ENCODE measurements around the gene PIN4.
A peak's percentile ranks its signal among the peaks of the same experiment; 100 is the strongest.
"Not testable (repeated sequence)": the region's sequence is repeated elsewhere in the genome, so short reads cannot be mapped to it uniquely, and the experiment has no call there.

Gene PIN4

DNA sequence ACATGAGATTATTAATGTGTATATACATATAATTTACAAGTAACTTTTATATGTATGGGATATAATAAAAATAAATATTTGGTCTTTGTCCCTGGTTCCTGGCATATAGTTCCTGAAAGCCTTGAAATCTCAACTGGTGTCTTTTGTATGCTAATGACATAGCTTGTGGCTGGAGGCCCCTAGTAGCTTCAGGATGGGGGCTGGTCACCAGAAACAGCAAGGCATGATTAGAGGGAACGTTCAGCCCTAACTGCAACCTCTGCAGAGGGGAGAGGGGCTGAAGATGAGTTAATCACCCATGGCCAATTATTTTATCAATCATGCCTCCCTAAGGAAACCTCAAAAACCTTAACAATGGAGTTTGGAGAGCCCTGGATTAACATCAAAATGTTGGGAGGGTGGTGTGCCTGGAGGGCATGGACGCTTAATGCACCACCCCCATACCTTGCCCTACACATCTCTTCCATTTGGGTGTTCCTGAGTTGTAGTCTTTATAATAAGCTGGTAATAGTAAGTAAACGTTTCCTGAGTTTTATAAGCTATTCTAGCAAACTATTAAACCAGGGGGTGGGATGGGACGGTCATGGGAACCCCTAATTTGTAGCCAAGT, 21.3 kb downstream of the PIN4 start:
- no peak for DNase-seq

DNA sequence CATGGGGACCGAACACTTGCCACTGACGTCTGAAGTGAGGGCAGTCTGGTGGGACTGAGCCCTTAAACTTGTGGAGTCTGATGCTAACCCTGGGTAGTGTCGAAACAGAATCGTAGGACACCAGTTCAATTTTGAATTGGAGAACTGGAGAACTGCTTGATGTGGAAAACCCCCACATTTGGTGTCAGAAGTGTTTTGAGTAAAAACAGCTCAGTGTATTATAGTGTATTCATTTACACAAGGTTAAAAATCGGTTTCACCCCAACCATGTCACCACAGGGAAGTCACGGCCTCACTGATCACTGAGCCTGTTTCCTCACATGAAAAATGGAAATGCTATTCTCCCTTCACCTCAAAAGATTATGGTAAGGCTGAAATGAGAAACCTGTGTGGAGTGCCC, 21.9 kb downstream of the PIN4 start:
- no peak for DNase-seq

DNA sequence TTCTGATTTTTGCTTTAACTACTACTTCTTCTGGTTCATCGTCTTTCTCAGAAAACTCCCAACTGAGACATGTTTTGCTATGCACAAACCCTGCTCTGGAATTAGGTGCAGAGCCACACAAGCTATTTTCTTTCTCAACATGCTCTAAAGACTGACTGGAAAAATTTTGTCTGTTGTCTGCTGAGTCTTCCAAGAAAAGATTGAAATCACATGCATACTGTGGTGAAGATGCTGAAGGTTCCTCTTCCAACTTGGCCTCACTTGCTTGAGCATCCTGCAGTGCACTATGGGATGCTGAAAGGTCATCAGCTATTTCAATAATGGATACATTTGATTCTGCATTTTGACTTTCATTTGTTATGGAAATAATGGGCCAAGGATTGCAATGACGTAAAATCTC, 24.1 kb downstream of the PIN4 start:
- DNase-seq = no peak

DNA sequence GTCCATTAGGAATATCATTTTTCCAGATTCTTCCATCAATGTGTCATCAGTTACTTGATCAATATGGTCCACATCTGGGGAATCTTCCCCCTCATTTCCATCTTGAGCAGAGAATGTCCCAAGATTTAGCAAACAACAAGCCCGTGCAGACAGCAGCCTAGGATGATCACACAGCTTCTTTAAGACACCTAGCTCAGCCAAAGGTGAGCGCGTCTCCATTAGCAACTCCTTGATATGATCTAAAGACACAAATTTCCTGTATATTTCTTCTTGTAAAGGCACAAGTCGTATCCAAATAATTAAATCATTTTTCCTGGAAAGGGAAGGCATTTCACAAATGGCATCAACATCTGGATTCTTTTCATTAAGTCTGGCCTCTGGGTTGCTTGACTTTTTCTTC, 25.8 kb downstream of the PIN4 start:
- DNase-seq = no peak

DNA sequence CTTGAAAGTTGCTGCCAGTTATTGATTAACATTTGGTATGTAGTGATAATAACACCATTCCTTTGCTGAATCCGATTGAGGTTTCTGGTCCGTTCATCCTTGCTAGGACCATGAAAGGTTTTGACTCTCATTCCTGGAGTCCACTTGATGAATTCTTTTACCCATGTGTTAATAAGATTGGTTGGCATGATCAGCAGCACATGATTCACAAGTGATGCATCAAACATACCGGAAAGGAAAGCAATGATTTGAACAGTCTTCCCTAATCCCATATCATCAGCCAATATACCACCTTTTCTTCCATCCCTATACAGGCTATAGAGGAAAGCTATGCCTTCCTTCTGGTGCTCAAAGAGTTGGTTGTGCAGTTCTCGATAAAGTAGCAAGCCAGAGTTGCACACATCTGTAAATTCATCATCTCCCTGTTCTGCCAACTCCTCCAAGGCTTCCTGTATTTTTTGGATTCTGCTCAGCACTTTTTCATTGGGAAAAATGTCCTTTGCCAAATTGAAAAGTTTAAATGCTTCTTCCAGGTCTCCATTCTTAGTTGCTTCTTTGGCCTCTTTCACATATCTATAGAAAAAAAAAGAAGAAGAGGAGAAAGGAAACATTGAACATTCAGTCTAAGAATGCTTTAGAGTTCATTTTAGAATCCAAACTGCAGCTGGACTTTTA, 26.7 kb downstream of the PIN4 start:
- no peak for DNase-seq

DNA sequence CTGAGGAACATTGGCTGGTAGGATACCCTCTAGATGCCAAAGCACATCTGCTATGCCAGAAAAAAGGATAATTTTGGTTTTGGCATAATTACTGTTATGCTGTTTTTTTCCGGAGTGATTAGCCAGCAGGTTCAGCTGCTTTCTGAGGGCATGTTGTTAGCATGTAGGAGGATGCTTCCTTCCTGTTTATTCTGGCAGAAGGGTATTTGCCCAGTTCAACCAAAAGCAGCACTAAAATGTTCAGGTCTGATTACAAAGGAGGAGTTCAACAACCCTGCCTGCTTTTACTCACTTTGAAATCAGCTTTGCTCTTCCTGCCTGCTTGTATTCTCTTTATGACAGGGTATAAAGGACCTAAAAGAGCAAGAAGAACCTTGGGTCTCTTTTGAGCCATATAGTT, 35.4 kb downstream of the PIN4 start:
- DNase-seq = no peak

DNA sequence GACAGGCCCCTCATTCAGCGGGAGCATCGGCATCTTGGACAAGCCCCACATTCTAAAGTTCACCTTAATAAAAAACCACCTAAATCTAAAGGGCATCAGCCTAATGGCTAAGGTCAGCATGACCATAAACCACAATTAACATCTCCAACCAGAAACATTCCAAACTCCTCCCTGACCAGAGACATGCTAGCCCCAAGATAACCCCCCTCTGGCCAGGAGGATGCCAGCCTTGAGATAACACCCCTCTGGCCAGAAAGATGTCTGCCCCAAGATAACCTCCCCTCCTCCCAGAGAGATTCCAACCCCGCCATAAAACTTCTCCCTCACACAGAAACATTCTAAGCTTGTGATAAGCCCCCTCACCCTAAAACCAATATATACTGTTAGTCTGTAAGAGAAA, 38.8 kb downstream of the PIN4 start:
- not testable (repeated sequence) for DNase-seq

DNA sequence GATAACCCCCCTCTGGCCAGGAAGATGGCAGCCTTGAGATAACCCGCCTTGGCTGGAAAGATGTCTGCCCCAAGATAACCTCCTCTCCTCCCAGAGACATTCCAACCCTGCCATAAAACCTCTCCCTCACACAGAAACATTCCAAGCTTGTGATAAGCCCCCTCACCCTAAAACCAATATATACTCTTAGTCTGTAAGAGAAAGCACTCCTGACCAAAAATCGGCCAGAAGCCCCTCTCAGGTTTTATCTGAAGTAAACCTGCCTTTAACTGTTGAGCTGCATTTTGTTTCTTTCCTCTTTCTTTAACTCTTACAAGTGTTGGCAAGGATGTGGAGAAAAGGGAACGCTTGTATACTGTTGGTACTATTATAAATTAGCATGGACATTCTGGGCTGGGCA, 48.7 kb downstream of the PIN4 start:
- DNase-seq = no peak

DNA sequence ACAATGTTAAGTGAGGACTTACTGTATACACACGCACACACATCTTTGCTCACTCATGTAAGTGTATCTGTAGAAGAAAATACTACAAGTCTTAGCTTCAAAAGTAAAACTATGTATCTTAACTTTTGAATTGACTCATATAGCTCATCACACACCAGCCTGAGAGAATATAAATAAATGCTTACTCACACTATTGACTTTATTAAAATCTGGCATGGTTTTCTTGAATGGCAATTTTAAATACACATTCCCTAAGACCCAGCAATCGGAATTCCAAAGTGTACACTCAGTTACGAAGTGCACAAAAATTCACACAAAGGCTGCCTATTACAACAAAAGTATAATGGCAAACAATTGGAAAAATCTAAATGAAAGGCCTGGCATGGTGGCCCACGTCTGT, 55.3 kb downstream of the PIN4 start:
- DNase-seq = no peak

DNA sequence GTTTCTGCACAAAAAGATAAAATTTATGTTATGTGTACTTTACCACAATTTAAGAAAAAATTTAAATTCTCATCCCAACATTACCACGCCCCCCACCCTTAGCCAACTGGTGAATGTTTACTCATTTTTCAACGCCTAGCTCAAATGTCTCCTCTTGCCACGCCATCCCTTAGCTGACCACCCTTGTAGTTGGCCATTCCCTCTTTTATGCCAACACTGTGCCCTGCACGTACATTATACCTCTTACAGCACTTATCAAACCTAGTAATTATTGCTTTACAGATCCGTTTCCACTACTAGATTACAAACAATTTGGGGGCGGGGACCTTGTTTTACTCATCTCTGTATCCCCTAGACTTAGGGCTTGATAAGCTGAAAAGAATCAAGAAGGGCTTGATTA, 56.6 kb downstream of the PIN4 start:
- DNase-seq = no peak

DNA sequence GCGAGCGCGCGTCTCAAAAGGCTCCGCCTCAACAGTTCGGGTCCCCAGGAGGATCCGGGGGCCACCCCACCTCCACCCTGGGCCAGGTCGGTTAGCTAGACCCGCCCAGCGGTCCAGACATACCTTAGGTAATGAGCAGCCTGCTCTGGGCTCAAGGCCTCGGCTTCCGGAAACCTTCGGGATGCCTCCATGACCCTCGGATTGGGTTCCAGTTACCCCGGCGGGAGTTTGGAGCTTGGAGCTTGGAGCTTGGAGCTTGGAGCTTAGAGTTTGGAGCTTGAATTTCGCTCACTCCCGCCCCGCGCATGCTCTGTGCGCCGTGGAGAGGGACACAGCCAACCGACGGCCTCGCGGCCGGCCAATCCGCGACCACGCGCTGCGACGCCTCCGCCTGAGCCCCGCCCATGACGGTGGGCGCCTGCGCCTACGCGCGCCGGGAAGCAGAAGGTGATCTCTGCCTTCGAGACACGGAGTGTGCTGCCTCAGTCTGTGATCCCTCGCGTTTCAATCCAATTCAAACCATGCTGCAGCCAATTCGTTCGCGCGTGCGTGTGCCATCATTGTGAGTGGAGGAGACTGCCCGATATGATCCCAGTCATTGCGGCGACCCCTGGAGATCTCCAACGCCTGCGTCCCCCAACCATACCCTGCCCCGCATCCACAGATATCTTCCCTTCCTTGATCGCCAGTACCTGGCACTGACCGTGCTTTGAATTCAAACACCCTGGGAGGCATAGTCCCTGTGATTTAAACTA, 57.3 kb downstream of the PIN4 start, which contains the start of gene ERCC6L:
ERCC6L (minus strand) TSS at position 307 of the 755 bp plus-strand sequence; CDS start at position 191, 116 bp downstream.
- peak; percentile 87 to 90 for DNase-seq

DNA sequence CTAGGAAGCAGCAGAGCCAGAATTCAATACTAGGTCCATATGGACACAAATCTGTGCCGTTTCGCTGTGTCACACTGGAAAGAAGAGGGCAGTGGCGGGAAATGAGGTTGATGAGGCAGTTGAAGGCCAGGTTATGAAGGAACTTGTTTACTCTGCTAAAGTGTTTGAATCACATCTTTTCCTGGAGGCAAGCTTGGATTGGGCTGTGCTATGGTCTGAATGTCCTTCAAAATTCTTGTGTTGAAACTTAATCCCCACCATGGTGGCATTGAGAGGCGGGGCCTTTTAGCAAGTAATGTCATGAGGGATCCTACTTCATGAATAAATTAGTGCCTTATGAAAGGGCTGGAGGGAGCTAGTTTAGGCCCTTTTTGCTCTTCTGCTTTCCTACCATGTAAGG, 59.4 kb downstream of the PIN4 start:
- DNase-seq = no peak

DNA sequence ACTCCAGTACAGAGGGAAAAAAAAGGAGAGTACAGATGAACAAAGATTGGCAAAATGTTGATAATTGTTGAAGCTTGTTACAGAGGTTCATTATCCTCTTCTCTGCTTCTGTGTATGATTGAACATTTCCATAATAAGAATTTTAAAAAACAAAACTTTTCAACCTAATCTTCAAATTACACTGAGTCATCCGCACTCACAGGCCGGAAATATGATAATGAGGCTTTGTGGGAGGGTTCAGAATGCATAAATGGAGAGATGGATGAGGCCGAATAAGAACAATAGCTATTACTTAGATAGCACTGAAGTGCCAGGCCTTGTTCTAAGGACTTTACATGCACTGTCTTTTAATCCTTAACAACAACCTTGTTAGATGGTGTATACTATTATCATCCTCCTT, 61.9 kb downstream of the PIN4 start:
- DNase-seq = no peak

DNA sequence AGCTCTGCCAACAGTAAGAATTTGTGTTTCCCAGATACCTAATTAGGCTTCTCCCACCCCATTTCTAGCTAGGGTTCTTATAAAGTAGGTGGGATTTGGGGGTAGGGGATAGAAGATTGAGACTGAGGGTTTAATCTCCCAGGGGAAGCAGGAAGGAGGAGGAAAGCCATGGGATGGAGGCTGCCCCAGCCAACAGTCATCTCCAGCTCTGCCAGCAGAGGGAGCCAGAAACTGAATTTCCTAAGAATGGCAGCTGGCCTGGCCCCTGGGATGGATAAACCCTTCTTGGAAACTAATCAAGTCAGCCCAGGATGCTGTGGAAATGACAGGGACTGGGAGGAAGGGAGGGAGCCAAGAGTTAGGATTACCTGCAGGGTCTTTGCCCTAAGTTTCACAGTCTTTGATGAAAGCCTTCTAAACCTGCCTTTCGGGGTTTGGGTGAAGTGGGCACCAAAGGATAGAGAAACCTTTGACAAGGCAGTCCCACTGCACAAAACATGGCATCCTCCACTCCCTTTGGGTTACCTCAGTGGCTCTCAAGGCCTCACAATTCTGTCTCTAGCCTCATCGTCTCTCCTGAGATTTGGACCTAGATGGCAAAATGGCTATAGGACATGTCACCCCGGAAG, 64.0 kb downstream of the PIN4 start:
- peak; percentile 14 to 40 for DNase-seq

DNA sequence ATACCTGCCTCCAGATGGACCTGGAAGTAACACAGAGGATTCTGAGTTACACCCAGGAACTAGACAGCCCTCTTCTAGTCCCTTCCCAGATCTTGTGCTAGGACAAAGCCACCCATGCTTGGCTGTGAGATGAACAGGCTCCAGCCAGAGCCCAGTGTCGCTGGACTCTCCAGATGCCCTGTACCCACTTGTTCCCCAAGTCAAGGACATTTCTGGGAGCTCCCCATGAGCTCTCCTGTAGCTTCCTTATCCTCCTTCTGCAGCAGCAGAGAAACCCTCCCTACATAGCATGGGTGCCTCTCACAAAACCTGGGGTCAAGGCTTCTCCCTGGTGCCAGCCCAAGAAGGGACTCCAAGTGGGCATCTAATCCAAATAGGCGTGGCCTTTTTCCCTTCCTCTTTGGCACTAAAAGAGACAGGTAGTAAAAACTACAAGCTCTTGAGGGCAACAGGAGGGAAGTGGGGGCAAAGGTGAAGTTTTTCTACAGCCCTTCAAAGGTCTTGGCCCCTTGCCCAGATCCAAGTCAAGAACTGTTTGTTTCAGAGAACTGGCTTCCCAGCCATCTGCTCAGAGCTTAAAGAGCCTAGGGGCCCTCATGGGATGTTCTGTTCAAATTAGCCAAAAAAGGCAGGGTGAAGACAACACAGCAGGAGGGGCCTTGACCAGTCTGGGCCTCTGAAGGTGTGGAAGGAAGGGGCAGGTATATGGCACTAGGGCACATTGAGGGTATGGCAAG, 65.8 kb downstream of the PIN4 start:
- DNase-seq = no peak
